SW 1271 (cell line): ENCODE results near the gene AMPD3.

Source experiments
- DNase-seq, 2 experiments: peaks; one replicate each; lab custom pipeline; 2025; lab: John Stamatoyannopoulos, UW

AMPD3 gene

DNA sequence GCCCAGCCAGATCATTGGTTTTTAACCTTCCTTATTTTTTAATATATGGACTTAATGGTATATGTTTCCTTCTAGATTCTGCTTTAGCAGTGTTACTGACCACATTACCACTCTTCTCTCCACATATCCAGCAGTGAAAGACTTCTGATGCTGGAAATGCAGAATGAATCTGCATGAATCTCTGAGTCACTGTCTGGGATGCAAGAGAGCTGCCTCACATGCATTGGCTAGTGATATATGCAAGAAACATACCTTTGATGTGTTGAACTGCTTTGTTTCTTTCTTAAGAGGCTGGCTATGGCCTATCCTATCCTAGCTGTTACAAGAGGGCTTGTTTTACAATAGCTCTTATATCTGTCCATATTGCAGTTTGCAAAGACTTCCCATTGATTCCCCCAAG, 16.6 kb upstream of the AMPD3 start:
- DNase-seq, result no peak

DNA sequence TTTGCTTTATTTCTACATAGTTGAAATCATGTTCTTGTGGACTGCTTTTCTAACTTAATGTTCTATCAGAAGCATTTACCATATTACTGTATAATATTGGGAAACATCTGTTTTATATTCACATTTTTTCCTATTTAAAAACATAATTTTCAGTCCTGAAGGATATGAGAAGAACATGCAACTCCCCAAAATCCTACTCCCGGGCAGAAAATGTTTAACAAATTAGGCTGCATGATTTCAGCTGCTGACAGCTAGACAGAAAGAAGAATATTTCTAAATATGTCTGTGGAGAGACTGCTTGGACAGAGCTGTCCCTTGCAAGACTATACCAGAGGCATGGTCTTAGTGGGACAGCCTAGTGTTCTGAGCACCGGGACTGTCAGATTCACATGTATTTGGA, 15.7 kb upstream of the AMPD3 start:
- DNase-seq, result no peak

DNA sequence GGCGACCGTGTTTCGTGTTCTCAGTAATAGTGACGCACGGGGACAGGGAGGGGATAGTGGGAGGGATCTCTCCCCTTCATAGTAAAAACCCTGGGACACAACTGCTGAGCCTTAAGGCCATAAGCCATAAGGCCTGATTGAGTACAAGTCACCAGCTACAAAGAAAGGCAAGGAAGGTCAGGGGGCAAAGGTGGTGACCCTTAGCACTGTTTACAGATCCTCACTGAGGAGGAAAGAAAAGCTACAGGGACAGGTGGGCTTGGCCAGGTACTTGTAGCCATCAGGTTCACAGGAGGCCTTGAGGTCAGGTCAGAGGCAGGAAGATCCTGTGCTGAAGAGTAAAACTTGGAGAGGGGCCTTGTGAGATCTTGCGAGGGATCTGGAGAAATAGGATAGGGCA, 15.1 kb upstream of the AMPD3 start:
- DNase-seq, result no peak

DNA sequence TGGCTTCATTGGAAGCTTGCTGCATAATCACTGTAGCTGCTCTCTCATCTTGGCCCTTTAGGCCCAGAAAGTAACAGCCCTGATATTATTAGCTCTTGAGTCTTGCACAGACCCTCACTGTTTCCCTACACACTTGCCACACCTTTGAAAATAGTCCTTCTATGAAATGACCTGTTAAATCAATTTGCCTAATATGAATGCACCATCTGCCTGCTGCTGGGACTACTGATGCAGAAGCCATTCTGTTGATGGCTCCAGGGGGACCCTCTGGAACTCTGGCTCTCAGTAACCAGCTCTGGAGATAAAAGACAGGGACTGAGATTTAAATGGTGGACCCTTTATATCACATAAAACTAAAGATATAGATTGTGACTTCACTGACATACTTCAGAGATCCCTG, 14.7 kb upstream of the AMPD3 start:
- DNase-seq, result no peak

DNA sequence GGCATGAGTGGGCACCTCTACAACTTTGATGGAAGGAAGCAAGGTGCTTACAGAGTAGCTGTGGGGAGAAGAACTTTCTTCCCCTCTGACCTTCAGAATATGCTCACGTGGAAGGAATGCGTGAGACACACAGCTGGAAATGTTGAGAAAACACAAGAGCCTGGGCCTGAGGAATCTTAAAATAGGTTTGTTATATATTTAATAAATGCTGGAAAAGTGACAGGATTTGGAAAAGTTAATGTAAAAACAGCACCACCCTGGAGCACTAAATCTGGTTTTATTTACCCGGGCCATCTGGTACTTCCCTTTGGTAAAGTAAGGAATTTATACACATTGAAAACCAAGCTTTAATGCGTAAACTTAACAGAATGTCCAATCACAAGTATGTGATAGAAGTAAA, 14.0 kb upstream of the AMPD3 start:
- DNase-seq, result no peak

DNA sequence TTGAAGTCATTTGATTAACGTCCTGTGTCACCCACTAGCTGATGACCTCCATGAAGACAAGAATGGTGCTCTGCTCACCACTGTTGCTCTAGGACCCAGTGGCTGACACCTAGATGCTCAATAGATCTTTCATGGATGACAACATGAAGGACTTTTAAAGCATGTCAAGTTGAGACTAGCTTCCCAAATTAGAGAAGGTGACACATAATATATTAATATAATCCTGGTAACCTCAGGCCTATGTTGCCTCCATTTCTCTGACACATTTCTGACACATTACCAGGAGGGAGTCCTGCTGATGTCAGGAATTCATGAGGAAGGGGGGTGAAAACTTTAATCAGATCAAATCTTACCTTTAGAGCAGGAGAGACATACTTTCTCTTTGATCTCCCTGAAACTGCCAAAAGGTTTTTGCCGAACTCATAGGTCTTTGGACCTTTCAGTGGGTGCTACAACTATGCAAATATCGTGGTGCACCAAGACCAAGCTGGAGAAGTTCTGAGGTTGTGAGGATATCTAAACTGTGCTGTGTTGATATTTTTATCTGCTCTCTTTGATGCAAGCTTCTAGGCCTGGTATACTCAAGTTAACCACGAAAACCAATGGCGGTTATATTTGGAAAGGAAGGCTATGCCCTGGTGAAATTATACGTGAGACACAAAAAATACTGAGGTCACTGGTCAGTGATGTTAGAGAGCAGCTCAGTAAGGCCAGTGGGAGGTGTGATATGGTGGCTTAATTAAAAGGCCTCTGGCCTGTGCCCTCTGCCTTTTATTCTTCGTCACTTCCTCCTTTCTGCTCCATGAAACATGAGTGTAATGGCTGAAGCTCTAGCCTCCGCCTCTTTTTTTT, 13.2 kb upstream of the AMPD3 start:
- DNase-seq, result no peak

DNA sequence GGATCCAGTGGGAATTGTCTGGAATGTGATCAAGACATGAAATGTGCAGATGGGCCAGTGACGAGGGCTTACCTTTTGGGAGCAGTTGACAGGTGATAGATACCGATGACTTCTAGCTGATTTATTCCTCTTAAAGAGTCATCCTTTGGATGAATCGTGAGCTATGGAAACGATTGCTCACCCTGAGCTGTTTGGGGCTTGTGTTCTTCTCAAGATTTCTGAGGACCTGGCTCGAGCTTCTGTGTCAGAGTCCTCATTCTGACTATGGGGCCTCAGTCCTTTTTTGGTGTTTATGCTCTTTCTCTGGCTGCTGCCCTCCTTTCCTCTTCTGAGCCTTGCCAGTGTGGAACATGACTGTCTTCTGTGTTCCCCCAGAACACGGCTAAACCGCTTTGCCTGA, 11.9 kb upstream of the AMPD3 start:
- DNase-seq, result no peak

DNA sequence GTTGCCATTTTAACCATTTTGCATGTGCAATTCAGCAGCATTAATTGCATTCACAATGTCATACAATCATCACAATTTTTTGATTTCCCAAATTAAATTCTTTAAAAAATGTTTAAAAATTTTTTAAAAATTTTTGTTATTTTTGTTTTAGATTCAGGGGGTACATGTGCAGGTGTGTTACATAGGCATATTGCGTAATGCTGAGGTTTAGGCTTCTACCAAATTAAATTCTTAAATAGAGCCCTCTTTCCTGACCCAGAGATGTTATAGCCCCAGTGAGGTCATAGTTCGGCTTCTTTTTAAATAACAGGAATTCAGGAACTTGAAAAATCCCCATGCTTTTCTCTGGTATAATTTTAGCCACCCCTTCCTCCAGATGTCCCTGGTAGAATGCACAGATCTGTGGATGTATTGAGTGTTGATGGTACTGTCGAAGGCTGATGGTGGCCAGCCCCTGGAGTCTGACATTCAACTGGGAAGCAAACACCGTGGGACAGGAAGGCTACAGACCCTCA, 11.3 kb upstream of the AMPD3 start:
- no peak for DNase-seq

DNA sequence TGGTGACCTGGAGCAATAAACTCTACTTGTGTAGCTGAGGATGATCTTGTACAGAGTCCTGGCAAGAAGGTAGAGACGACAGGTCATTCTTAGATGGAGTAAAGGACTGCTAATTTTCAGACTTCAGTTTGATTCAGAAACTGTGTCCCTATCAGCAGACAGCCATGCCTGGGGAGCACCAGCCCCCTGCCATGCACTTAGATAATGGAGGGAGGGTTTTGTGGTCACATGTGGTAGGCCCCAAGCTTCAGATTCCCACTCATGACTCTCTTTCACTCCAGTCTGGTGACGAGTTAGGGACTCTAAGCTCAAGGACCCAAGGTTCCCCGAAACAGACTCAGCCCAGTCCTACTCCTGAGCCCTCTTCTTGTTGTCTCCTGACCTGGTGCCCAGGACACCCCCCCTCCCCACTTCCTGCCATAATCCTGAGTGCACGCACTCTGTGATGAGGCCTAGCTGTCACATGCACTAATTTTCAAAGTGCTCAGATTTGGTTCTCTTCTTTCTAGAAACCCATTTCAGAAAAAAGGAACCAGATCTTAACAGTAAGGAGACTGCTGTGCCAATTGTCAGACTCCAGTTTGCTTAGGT, 10.2 kb upstream of the AMPD3 start:
- DNase-seq, result no peak

DNA sequence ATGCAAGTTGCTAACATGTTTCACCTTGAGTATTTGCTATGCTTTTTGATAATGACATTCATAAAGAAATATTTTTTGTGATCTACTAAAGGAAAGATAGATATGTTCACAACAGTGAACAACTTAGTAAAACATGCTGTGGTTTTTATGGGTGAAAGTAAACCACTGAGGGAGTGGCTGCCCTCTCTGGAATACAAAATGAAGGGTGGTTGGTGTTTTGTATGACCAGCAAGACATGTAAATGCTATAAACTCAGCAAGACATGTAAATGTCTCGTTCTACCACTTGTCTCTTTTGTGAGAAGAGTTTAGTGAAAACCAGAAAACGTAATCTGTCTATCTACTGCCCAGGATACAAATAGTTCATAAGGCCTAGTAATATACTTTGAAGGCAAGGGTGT, 7.6 kb upstream of the AMPD3 start:
- DNase-seq, result no peak

DNA sequence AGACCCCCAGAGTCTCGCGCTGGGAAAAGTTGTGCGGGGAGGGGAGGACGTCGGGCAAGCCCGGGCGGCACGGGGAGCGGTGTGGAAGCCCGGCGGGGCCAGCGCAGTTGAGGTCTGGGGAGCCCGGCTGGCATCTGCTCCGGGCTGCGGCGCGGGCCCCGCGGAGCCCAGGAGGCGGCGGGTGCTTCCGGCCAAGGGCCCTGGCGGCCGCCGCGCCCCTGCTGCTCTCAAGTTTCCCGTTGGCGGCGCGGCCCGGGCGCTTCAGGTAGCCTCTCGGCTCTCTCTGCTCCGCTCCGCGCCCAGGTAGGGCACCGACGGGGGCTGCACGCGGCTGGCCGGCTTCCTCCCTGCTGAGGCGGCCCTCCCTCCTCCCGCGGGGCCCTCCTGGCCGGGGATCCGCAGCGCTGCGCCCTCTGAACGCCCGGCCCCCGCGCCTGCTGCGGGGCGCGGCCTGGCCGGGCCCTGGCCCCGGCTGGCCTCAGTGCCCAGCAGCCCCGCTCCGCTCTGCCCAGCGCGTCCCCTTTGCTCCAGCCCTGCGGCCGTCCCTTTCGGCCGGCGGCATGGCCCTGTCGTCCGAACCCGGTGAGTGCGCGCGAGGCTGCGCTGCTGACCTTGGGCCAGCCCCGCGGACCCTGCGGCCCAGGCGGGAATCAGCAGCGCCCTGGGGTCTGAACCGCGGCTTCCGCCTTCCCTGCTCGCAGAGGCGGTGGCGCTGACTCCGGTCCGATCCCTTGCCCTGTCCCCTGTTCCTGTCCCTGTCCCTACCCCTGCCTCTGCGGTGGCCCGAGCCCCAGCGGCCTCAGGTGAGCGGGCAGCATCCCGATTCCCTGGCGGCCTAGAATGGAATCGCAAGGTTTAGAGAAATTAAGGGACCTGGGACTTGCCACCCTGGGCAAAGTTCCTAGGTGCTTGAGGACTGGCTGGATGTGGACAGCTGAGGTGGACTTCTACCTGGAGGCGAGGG, 4.3 kb upstream of the AMPD3 start:
- DNase-seq, result no peak

DNA sequence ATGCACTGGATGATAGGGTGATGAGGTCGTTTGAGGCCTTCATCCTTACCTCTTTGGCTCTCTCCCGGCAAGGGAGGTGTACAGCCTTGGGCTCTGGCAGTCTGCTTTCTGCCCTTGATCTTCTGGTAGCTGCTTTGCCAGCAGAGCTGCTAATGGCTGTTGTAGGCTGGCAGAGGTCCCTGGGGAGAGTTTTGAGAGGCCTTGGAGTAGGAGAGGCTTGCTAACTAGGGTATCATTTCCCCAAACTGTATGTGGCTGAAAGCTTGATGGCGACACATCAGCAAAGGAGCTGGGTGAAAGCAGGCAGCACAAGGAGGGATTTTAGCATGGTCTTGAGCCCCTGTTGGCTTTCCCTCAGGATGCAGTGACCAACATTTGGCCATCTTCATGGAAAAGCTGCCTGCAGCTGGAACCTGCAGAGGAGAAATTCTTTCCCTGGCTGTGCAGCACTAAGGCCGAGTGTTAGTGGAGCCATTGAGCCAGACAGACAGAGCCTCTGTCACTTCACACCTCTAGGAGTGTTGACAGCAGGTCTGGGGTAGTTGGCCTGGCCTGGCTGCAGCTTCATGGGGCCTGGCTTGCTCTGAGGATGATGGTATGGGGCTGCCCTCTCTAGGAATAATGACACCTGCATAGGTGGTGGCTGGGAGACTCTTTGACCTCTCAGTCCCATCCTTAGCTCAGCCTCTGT, 3.5 kb upstream of the AMPD3 start:
- DNase-seq, result no peak

DNA sequence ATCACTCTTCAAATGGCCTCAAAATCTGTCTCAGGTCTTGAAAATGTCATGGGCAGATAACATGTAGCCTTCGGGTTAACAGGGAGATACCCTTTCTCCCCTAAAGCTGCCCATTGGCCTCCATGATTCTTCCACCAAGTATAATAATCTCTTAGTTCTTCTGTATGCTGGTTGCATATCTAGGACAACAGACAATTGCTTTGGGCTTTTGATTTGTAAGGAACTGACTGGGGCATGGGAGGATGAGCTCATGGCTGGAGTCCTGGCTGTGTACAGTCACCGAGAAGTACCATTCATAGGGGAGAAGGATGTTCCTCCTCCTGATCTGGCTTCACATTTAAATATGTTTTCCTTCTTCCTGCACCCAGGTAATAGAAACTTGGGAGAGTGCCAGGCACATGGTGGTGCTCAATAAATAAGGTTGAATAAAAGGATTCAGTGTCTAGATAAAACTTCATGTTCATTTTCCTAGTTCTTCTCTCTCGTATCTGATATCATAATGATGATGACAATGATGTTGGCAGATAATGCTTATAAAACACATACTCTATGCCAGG, 2.8 kb upstream of the AMPD3 start:
- DNase-seq, result no peak

DNA sequence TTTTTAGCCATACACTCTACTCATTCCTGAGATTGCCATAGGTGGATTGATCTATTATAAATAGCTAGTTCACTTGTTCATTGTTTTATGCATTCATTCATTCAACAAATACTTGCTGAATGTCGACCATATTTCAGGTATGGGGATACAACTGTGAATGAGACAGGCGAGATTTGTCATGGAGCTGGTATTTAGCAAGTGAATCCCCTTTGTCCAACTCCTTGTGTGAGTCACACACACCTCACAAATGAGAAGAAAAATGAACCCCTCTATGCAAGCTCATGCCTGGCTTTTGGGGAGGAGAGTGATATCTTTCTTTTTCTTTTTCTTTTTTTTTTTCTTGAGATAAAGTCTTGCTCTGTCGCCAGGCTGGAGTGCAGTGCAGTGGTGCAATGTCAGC, 1.8 kb upstream of the AMPD3 start:
- DNase-seq, result no peak

DNA sequence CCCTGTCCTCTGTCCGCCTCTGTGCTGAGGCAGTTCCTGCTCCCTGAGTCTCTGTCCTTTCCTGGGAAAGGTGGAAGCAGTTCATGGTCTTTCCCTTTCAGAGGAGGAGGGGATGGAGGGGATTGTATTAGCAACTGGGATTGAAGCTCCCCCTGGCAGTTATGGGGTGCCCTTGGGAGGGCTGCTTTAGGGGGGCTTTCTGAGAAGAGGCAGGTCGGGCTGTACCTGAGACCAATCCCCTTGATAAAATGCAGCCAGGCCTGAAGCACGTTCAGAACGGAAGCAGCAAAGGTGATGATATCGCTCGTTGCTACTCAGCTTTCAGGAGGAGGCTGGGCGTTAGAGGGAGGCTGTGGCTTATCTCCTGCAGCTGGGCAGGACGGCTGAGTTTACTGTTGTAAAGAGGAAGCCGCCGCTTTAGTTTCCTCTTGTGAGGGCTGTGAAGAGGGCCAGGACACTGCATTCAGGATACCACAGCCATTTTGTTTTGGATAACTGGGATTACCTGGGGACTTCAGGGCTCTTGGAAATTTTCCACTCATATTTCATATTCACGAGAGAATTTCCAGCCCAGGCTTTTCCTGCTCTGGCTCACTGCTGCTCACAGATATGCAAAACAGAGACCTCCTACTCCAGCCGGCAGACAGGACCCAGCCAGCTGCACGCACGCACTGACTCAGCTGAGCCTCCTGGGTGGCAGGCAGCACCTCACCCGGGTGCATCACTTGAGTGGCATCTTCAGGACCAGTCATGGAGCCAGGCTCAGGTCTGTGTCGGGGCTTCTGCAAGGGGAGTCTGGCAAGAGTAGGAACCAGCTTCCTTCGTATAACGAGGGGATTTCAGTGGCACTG, 798 bp downstream of the AMPD3 start:
- no peak for DNase-seq

DNA sequence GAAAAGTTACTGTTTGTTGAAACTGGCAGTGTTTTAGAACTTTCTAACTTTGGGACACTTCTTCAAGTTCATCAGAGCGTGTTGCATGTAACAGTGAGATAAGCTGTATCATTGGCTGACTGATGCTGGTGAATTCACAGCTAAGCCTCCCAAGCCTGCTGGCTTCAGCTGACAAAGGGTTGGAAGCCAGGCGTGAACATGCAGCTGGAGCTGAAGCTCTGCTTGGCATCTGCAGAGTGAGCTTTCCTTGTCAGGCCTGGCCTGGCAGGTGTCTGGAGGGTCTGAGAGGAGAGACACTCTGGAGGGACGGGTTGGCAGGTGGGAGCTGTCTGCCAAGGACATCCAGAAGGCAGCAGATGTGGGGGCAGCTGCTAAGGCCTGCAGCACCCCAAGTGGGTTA, 1.5 kb downstream of the AMPD3 start:
- no peak for DNase-seq

DNA sequence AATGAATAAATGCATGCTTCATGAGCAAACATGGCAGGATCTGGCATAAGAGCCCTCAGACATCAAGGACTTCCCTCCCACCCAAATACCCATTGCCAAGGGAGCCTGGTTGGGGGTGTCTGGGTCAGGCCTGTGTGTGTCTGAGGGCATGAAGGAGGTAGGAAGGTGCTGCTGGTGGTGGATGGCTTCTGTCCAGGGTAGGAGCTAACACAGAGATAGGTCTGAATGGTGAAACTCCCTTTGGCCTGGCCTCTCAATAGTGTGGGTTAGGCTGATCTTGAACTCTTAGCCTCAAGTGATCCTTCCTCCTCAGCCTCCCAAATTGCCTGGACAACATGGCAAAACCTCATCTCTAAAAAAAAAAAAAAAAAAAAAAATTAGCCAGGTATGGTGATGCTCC, 2.8 kb downstream of the AMPD3 start:
- no peak for DNase-seq

DNA sequence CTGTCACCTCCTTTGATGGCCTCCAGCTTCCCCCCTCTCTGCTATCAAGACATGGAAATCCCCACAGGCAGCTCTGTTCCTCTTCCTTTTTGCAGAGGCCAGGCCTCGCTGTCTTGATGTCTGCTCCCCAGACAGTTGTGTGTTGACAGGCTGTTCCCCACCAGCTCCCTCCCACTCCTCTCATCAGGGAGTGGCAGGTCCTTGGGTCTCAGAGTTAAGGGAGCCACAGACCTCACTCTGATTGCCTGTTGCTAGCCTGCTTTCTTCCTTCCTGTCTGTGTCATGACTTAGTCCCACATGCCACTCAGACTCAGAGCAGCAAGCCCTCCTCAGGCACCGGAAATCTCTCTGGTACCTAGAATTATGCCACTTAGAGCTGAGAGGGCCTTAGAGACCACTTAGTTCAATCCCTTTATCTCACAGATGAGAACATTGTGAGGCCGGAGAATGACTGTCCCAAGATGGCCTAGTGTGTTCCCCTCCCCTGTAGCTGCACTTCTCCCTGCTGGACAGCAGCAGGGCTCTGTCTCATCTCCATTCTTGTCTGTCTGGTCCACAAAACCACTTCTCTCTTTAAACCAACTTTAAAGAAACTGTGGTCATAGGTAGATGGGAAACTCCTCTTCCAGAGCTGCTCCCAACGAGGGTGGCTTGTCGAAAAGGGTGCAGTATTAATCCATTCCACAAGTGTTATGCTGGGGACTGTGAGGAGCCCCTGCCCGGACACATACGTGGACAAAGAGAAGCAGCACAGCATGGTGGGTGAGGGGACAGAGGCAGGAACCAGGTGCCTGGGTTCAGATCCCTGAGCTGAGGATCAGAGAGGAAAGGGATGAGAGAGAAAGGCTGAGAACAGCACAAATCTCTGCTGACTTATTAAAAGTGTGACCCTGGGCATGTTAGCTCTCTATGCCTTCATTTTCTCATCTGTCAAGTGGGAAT, 4.2 kb downstream of the AMPD3 start:
- DNase-seq, result no peak

DNA sequence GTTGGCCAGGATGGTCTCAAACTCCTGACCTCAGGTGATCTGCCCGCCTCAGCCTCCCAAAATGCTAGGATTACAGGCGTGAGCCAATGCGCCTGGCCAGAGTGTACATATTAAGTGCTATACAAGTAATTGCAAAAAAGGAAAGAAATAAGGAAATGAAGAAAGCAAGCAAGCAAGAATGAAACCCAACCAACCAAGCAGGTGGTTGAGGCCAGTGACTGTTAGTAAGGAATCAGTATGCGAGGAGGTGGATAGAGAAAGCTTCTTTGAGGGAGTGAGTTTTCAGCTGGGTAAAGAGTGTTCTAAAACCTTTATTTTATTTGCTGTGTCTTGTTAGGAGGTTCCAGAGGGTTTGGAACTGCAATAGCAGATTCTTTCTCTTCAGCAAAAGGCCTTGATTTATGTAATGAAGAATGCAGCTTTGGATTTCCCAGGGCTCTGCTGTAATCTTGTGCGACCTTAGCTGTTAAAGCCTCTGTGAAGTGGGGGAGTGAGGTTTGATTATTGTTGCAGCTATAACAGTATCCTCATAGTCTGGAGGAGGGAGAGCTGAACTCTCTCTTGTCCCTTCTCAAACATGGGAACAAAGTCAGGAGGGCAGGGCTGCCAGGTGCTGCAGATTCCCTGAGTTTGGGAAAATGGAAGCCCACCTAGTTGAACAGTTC, 5.7 kb downstream of the AMPD3 start:
- DNase-seq, result no peak
